Breast epithelium (tissue), 4 donors: ENCODE results near the gene ALDH1A1. TPM values are rescaled to one million over a fixed set of nuclear protein-coding genes. Genes with fewer than 3 reads are reported as not detected.

Experiments used
- DNase-seq, 2 donors: peaks; one replicate each; pipeline ENCODE4 v3.0.0-alpha.2; 2019; ENCODE audit warnings: low spot score in 2 of 2
- H3K27ac ChIP-seq, 2 donors: fragments of 200-600 bp; sonication (generic) in 1 of 2; one replicate each; pipeline ENCODE4 v1.5.1; 2016 to 2019; ENCODE audit warnings: mild to moderate bottlenecking in 1 of 2
- H3K27me3 ChIP-seq, 2 donors: fragments of 200-600 bp; sonication (generic) in 1 of 2; one replicate each; pipeline versions ENCODE4 v1.5.1 to v1.6.0; 2017 to 2019; ENCODE audit warnings: control low read depth in 1 of 2, mild to moderate bottlenecking in 1 of 2
- H3K36me3 ChIP-seq: fragments of 200-600 bp; one replicate; pipeline ENCODE4 v1.5.1; 2019
- H3K4me1 ChIP-seq, 2 donors: fragments of 200-600 bp; sonication (generic); one replicate each; pipeline ENCODE4 v1.5.1; 2016 to 2019; ENCODE audit warnings: control low read depth in 1 of 2
- H3K4me3 ChIP-seq, 3 donors: fragments of 200-600 bp; sonication (generic); 1 replicate in 2 of 3; 2 replicates in 1 of 3; pipeline ENCODE4 v1.5.1; 2016 to 2019; ENCODE audit warnings: mild to moderate bottlenecking in 3 of 3, moderate library complexity in 2 of 3
- H3K9me3 ChIP-seq, 2 donors: fragments of 200-600 bp; sonication (generic) in 1 of 2; one replicate each; pipeline ENCODE4 v1.5.1; 2016 to 2019; ENCODE audit warnings: control low read depth in 1 of 2
- POLR2A ChIP-seq: fragments of 450-650 bp; IDR thresholded peaks from one replicate; pipeline ENCODE4 v1.6.1; 2016; ENCODE audit warnings: antibody characterized with exemption, mild to moderate bottlenecking, moderate library complexity
- POLR2AphosphoS5 ChIP-seq, 3 donors: sonication (generic); formaldehyde crosslinking; IDR thresholded peaks; one replicate each; pipeline ENCODE4 v1.6.1; 2017; ENCODE audit warnings: antibody characterized with exemption in 3 of 3
- intact Hi-C: fragments of 100-400 bp; cut with DNase I; formaldehyde crosslinking; loops from one replicate; pipeline ENCODE4 v1.15.1; 2023; ENCODE audit warnings: low total_unique reads
- total RNA-seq, 3 donors: library from RNA; depleted of rRNA; stranded (reverse); fragments of >200 nt; gene quantifications; one replicate each; pipeline ENCODE4 v1.1.0, GENCODE V29; 2016
- TF ChIP-seq, protein P1 (sequence below), 3 donors: fragments of 450-650 bp; IDR thresholded peaks; one replicate each; pipeline ENCODE4 v1.5.1; 2016 to 2017; ENCODE audit warnings: antibody characterized with exemption in 3 of 3, mild to moderate bottlenecking in 3 of 3, moderate library complexity in 3 of 3

Gene ALDH1A1
- total RNA-seq, 3 donors from 2014 or later, result 67.2 to 233 (median 80.1) TPM

DNA sequence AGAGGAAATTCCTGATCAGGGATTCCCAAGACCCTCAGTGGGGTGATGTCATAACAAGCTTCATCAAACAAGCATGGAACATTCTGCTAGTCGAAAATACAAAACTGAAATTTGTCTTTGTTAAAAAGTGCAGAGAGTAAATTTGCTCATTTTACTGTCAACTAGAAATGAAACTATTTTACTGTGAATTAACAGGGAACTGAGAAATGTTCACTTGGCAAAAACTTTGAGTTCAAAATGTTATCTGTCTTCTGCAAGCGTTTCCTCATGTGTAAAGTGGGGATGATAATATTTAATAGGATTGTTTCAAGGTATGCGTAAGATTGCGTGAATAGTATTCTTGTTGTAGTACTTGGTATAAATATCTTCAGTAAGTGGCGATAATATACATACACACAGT, 45.4 kb downstream of the ALDH1A1 start:
- intact Hi-C loops, result no loop called here
- Histone ChIP-seq H3K4me3 (no peak overlapping the region), H3K4me1 (no peaks in the 10 kb centered on the region), H3K9me3 (no peaks in the 10 kb centered on the region), H3K27me3 (no peaks in the 10 kb centered on the region), H3K36me3 (no peaks in the 10 kb centered on the region), H3K27ac (no peak overlapping the region)
- TF ChIP-seq POLR2A, result no peak
- no peak for TF ChIP-seq POLR2AphosphoS5 (IDR thresholded peaks at IDR 0.05)
- TF ChIP-seq, protein P1, sequence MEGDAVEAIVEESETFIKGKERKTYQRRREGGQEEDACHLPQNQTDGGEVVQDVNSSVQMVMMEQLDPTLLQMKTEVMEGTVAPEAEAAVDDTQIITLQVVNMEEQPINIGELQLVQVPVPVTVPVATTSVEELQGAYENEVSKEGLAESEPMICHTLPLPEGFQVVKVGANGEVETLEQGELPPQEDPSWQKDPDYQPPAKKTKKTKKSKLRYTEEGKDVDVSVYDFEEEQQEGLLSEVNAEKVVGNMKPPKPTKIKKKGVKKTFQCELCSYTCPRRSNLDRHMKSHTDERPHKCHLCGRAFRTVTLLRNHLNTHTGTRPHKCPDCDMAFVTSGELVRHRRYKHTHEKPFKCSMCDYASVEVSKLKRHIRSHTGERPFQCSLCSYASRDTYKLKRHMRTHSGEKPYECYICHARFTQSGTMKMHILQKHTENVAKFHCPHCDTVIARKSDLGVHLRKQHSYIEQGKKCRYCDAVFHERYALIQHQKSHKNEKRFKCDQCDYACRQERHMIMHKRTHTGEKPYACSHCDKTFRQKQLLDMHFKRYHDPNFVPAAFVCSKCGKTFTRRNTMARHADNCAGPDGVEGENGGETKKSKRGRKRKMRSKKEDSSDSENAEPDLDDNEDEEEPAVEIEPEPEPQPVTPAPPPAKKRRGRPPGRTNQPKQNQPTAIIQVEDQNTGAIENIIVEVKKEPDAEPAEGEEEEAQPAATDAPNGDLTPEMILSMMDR (IDR thresholded peaks at IDR 0.05), result no peak
- no peak for DNase-seq

DNA sequence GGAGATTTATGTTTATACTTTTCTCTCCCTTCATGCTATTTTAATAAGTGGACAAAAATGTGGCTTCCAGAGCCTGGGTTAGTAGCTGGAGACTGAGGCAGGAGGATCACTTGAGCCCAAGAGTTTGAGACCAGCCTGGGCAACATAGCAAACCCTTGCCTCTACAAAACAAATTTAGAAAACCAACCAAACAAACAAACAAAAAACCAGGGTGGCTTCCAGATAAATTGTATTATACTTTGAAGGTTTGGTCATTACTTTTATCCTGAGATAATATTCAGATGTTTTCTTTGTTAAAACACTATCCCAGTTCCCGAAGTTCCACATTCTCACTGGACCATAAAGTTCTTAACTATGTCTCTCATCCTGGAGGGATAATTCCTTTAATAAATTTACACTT, 46.0 kb downstream of the ALDH1A1 start:
- TF ChIP-seq POLR2AphosphoS5 (IDR thresholded peaks at IDR 0.05) (no peak), POLR2A (no peak)
- TF ChIP-seq, protein P1 (IDR thresholded peaks at IDR 0.05), result no peak
- intact Hi-C loops, result no loop called here
- Histone ChIP-seq H3K27me3 (no peaks in the 10 kb centered on the region), H3K4me3 (no peak overlapping the region), H3K9me3 (no peaks in the 10 kb centered on the region), H3K36me3 (no peaks in the 10 kb centered on the region), H3K27ac (no peak overlapping the region), H3K4me1 (no peaks in the 10 kb centered on the region)
- no peak for DNase-seq

DNA sequence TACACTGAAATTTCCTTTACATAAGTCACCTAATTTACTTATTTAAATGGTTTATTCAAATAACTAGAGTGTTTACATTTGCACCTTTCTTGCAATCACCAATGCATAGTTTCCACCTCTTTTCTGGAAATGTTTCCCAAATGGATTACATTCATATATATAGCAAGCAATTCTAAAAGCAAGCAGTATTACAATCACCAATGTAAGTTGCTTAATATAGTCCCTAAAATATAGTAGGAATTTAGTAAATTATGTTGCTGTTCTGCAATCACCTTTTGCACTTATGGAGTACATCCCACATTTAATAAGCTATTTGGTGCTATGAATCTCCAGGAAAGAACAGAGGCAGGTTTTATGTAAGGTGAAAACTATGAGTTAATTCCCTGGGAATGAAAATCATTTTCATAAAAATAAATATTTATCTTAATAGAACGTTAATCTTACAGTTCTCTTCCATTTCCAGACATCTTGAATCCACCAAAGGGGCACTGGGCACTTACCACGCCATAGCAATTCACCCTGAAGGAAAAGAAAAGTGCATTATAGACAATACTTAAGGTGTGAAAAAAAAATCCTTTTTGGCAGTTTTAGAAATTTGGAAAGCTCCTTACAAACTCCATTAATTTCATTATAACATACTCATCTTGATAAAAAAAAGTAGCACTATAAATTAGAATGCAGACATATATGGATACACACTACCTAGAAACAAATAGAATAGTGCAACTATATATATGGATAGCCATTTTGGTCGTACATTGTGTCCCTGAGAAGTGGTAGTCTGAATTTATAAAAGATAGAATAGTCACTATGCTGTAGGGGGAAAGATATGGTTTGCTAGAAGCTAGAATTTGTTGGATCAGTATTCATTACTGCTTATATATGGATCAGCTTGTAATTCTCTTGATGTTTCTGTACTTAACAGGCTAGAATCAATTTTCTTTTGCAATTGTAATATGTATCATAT, 47.1 kb downstream of the ALDH1A1 start:
- no peak for TF ChIP-seq POLR2A
- TF ChIP-seq POLR2AphosphoS5 (IDR thresholded peaks at IDR 0.05), result no peak
- TF ChIP-seq, protein P1 (IDR thresholded peaks at IDR 0.05), result no peak
- Histone ChIP-seq H3K4me3 (no peak overlapping the region), H3K36me3 (no peaks in the 10 kb centered on the region), H3K27ac (no peak overlapping the region), H3K4me1 (no peaks in the 10 kb centered on the region), H3K9me3 (no peaks in the 10 kb centered on the region), H3K27me3 (no peaks in the 10 kb centered on the region)
- intact Hi-C loops, result loop anchor here (2.0 kb wide), 1 partner anchor 45 kb away; no protein-coding TSS in a partner anchor
- no peak for DNase-seq

DNA sequence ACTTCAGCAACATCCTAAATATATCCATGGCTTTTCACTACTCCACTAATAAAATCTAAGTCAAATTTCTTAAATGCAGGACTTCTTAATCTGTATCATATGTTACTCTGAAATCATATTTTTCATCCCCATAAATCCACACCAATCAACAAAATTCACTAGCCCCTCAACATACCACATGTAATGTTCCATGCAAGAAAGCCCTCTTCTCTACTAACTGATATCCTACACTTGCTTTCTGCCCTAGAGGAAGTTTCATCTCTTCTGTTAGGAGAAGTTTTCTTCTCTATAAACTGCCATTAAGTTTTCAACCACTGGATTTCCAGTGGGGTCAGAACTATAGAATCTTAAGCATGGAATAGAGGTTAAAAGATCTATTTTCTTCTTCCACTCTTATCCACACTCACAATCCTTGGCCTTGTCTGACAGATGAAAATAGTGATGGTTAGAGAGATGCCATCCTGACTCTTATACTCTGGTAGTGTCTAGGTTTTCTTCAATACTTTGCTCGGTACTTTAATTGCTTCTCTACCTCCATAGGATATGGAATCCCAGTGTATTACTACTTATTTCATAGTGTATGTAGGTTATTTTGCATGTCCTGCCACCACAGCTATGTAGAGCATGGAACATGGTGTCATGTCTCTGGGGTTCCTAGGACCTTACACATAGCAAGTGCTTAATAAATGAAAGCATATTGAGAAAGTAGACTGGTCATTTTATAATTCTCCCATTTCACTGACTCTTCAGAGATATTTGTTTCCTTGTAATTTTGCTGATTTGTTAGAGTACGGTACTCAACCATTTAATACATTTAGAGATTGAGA, 48.4 kb downstream of the ALDH1A1 start:
- intact Hi-C loops, result loop anchor here (2.0 kb wide), 1 partner anchor 46 kb away; no protein-coding TSS in a partner anchor
- Histone ChIP-seq H3K9me3 (no peaks in the 10 kb centered on the region), H3K4me1 (no peaks in the 10 kb centered on the region), H3K4me3 (no peak overlapping the region), H3K27me3 (no peaks in the 10 kb centered on the region), H3K27ac (no peak overlapping the region), H3K36me3 (no peaks in the 10 kb centered on the region)
- TF ChIP-seq POLR2AphosphoS5 (IDR thresholded peaks at IDR 0.05) (no peak), POLR2A (no peak)
- TF ChIP-seq, protein P1 (IDR thresholded peaks at IDR 0.05), result no peak
- DNase-seq, result no peak
